WERI-Rb-1 (cell line): ENCODE measurements around the gene TWNK.

Experiments
- DNase-seq: peaks from one replicate; pipeline ENCODE4 v3.0.0-alpha.2; 2020
- H3K27ac ChIP-seq: fragments of 250-450 bp; sonication (Bioruptor Pico); 2 replicates; pipeline ENCODE4 v1.5.1; 2020; ENCODE audit warnings: mild to moderate bottlenecking, moderate library complexity
- H3K27me3 ChIP-seq: fragments of 250-450 bp; sonication (Bioruptor Pico); 2 replicates; pipeline ENCODE4 v1.5.1; 2021; ENCODE audit warnings: mild to moderate bottlenecking, low read depth, moderate library complexity; ENCODE audit not compliant: insufficient read depth, severe bottlenecking
- H3K36me3 ChIP-seq: fragments of 250-450 bp; sonication (Bioruptor Pico); 2 replicates; pipeline ENCODE4 v1.5.1; 2020; ENCODE audit warnings: mild to moderate bottlenecking, moderate library complexity
- H3K4me3 ChIP-seq: 2 replicates; pipeline ENCODE4 v1.5.1; 2011; ENCODE audit warnings: low read depth, mild to moderate bottlenecking, control low read depth, low read length
- H3K9me3 ChIP-seq: fragments of 250-450 bp; sonication (Bioruptor Pico); 2 replicates; pipeline ENCODE4 v1.5.1; 2021; ENCODE audit warnings: mild to moderate bottlenecking, moderate library complexity; ENCODE audit not compliant: severe bottlenecking
- TF ChIP-seq, protein P1 (sequence below): IDR thresholded peaks from 2 replicates; pipeline ENCODE4 v1.5.1; 2011; ENCODE audit warnings: low read depth, mild to moderate bottlenecking, control low read depth, inconsistent platforms, low read length

TWNK gene

DNA sequence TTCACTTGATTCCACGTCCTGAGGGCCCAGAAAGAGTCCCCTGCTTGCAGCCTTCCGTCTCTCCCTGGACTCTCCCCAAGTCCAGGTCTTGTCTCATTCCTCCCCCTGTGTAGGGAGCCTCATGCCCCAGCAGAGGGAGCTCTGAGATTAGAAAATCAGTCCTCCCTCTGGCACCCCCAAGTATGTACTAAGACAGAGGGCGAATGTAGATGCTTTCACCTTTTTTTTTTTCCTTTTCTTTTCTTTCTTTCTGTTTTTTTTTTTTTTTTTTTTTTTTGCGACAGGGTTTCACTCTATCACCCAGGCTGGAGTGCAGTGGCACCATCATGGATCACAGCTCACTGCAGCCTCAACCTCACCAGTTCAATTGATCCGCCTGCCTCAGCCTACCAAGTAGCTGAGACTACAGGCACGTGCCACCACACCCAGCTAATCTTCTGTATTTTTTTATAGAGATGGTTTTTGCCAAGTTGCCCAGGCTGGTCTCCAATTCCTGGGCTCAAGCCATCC lies 54.0 kb downstream of the TWNK start:
- TF ChIP-seq, protein P1, sequence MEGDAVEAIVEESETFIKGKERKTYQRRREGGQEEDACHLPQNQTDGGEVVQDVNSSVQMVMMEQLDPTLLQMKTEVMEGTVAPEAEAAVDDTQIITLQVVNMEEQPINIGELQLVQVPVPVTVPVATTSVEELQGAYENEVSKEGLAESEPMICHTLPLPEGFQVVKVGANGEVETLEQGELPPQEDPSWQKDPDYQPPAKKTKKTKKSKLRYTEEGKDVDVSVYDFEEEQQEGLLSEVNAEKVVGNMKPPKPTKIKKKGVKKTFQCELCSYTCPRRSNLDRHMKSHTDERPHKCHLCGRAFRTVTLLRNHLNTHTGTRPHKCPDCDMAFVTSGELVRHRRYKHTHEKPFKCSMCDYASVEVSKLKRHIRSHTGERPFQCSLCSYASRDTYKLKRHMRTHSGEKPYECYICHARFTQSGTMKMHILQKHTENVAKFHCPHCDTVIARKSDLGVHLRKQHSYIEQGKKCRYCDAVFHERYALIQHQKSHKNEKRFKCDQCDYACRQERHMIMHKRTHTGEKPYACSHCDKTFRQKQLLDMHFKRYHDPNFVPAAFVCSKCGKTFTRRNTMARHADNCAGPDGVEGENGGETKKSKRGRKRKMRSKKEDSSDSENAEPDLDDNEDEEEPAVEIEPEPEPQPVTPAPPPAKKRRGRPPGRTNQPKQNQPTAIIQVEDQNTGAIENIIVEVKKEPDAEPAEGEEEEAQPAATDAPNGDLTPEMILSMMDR = peak; percentile 78
- no peaks in the 10 kb centered on the region for H3K27me3 ChIP-seq
- peak; percentile 87 for DNase-seq
- H3K4me3 ChIP-seq = no peak overlapping the region
- H3K36me3 ChIP-seq = peaks cover 16% of the 10 kb centered on the region
- no peak overlapping the region for H3K27ac ChIP-seq
- H3K9me3 ChIP-seq = no peaks in the 10 kb centered on the region

DNA sequence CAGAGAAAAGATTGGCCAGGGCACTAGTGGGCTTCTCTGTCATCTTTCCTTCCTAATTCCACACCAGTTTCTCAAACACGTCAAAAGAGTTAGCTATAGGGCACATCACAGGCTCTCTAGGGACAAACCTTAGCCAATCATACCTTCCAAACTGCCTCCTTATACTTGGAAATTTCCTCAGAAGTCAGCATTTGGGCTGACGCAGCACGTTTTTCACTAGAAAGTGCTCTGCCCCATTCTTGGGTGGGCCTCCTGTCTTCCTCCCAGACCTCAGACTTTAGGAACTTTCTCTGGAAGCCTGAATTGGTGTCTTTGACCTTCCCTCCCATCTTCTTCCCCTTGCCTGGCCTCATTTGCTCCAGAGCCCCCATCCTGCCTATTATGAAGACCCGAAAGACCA lies 54.8 kb downstream of the TWNK start:
- Histone ChIP-seq H3K4me3 (no peak overlapping the region), H3K27me3 (no peaks in the 10 kb centered on the region), H3K27ac (peak overlapping the region; percentile 96), H3K9me3 (no peaks in the 10 kb centered on the region), H3K36me3 (peaks cover 10% of the 10 kb centered on the region)
- TF ChIP-seq, protein P1 = no peak
- DNase-seq = no peak

DNA sequence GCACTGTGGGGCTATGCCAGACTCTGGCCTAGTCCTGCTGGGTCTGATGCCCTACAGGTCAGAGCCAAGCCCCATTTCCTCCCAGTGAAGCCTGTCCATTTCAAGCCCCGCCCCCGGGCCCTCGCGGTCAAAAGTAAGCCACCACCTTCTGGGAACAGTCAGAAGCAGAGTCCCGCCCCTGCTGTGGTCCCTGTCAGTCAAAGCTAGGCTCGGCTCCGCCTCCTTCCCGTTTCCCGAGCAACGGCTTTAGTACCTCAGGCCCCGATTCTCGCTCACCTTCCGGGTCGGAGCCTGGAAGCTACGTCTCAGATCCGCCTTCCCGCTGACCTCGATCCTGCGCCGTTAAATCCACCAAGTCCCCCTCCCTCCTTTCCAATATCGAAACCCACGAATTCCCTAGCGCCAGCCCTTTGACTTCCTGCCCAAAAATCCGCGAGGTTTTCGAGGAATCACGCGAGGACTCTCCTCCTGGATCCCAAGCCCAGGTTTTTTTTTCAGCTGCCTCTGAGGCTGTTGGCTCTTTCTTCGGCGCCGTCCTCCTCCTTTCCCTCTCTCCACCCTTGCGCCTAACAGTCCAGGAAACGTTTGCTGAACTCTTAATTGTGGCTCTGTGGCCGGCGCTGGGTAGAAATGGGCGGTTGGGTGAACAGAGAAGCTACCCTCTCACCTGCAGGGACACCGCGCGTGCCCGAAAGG lies 55.5 kb downstream of the TWNK start:
- no peaks in the 10 kb centered on the region for H3K27me3 ChIP-seq
- TF ChIP-seq, protein P1 = no peak

DNA sequence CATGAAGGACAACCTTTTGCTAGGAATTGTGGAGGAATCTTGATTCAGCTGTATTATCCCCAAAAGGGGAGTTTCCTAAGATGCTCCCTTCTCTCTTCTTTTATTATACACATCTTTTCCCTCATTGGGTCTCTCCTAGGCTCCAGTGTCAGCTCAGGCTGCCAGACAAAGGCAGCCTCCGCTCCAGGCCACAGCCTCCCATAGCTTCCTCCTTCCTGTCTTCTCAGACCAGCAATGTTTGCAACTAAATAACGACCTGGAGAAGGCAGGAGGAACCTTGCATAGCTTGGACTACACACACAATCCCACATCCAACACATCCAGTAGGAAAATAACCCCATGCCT lies 56.0 kb downstream of the TWNK start:
- TF ChIP-seq, protein P1 = no peak
- Histone ChIP-seq H3K27me3 (no peaks in the 10 kb centered on the region), H3K36me3 (no peaks in the 10 kb centered on the region), H3K9me3 (no peaks in the 10 kb centered on the region), H3K27ac (peak overlapping the region; percentile 96), H3K4me3 (peak overlapping the region; percentile 74)
- DNase-seq = no peak

More for the DNA sequence above, 55.5 kb downstream of the TWNK start:
- H3K4me3 ChIP-seq = peak overlapping the region; percentile 74
- no peaks in the 10 kb centered on the region for H3K9me3 ChIP-seq
- peaks cover 3% of the 10 kb centered on the region for H3K36me3 ChIP-seq
- peak; percentile 99 for DNase-seq
- H3K27ac ChIP-seq = peak overlapping the region; percentile 96
